OCI-LY7 (cell line): Measurements from ENCODE around the gene CHCHD6.

Experiments
- EZH2phosphoT487 ChIP-seq: fragments of 200-600 bp; sonication (generic); IDR thresholded peaks from 2 replicates; pipeline ENCODE4 v1.6.1; 2018; ENCODE audit warnings: low read depth, borderline replicate concordance, mild to moderate bottlenecking, mixed run types, antibody characterized with exemption, low read length, moderate library complexity, mixed read lengths
- TF ChIP-seq, protein P1 (sequence below): fragments of 200-600 bp; sonication (generic); conservative IDR thresholded peaks from 2 replicates; pipeline ENCODE4 v1.5.1; 2014; ENCODE audit warnings: mild to moderate bottlenecking, antibody characterized with exemption, low read length, moderate library complexity, mixed read lengths

DNA sequence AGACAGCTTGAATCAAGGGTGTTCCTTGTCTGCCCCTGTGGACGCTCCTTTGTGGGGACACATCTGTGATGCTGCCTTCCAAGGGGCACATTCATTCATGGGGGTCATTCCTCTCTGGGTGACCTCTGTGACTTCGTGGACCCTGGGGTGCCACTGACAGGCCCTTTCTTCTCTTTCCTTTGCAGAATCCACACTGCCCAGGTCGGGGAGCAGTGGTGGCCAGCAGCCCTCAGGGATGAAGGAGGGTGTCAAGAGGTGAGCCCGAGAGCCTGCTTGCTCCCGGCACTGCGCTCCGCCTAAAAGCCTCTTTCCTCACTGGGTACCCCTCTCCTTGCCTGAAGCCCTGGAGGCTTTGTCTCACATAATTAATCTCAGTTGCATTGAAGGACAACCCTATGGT is 26.3 kb downstream of the CHCHD6 start:
- TF ChIP-seq, protein P1, sequence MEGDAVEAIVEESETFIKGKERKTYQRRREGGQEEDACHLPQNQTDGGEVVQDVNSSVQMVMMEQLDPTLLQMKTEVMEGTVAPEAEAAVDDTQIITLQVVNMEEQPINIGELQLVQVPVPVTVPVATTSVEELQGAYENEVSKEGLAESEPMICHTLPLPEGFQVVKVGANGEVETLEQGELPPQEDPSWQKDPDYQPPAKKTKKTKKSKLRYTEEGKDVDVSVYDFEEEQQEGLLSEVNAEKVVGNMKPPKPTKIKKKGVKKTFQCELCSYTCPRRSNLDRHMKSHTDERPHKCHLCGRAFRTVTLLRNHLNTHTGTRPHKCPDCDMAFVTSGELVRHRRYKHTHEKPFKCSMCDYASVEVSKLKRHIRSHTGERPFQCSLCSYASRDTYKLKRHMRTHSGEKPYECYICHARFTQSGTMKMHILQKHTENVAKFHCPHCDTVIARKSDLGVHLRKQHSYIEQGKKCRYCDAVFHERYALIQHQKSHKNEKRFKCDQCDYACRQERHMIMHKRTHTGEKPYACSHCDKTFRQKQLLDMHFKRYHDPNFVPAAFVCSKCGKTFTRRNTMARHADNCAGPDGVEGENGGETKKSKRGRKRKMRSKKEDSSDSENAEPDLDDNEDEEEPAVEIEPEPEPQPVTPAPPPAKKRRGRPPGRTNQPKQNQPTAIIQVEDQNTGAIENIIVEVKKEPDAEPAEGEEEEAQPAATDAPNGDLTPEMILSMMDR: no peak
- no peak for TF ChIP-seq EZH2phosphoT487
